Activated CD8-positive, alpha-beta memory T cell treated with anti-CD3 and anti-CD28 coated beads, Interleukin-2, amount 50 U/mL, for 48 hours (primary cell): ENCODE results near the gene COL27A1.

ENCODE experiments used
- DNase-seq: peaks from one replicate; pipeline ENCODE4 v3.0.0-alpha.2; 2020

The COL27A1 gene

DNA sequence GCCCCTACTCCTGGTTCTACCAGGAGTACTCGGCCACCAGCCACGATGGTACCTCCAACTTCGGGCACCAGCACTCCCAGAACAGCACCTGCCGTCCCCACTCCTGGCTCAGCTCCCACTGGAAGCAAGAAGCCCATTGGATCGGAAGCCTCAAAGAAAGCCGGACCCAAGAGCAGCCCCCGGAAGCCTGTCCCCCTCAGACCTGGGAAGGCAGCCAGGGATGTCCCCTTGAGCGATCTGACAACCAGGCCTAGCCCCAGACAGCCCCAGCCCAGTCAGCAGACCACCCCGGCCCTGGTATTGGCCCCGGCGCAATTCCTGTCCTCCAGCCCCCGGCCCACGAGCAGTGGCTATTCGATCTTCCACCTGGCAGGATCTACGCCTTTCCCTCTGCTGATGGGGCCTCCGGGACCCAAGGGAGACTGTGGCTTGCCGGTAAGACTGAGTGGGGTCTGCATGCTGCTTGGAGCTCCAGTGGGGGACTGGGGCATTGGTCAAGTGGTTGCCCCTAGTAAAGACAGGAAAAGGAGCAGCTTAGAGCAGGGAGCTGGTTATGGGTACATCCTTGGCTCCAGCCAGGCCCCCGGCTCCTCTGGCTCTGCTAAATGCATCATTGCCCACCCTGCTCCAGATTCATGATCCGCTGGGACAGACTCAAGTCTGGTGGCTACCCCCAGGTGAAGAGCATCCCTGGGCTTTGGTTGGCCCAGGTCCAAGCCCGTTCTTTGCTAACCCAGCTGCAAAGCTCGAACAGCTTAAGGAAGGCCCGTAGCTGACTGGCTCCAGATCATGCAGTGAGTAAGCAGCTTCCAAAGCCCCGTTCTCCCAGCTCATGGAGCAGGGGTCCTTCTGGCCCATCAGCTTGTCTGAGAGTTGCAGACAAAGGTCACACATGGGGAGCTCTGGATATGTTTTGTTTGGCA is 14.0 kb downstream of the COL27A1 start:
- DNase-seq = no peak

DNA sequence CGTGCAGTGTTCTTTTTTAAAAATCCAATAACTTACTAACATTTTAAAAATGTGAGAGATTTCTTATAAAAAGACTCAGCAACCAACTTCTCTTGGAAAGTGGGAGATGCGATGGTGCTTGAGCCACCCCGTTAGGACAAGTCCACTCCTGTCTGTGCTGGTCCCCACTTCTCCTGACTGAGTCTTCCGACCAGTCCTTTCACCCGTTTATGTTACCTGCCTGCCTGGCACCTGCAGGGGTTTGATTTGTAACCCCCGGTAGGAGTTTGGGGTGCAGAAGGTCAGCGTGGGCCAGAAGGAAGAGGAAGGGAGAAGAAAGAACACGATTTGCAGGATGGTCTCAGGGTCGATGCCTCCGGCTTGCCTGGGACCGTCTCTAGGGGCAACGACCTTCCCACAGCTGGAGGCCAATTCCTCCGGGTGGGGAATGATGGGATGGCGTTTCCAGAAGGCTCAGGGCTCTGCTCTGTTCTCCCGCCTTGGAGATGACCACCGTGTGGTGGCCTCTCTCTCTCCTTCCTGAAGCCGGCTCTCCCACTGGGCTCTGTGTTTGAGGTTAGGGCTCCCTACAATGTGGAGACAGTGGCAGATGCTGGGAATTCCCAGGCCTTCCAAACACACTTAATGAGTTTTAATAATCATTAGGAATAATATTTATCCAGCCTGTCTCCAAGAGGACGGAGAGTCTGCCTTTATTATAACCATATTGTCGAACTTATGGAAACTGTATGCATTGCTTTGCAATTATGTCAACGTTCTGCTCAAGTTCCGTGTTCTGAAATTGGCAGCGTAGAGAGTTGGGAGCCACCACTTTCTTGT is 14.8 kb downstream of the COL27A1 start:
- no peak for DNase-seq

DNA sequence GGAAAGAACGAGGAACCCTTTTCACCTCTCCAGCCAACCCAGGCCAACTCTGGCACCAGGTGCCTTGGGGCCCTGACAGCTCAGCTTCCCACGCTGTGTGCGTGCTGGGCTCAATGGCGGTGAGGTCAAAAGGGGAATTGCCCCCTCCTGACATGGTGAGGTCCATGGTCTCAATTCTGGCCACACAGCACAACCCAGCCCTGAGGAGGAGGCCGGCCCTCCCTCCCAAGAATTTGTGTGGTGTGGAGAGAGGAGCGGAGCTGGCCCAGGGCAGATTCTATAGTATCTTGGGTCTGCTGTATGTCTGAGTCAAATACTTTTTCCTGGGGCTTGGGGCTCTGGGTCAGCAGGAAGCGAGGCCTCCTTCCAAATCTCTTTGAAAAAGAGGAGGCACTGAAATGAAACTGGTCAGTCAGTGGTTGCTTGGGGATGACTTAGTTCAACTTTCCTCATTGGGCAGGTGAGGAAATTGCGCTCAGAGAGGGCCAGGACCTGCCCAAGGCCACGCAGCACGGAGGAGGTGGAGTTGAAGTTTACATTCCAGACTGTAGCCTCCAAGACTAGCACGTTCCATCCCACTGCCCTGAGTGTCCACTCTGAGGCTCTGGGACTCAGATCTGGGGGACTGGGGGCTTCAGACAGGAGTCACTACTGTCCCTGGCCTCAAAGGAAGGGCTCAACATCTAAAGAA is 15.6 kb downstream of the COL27A1 start:
- no peak for DNase-seq

DNA sequence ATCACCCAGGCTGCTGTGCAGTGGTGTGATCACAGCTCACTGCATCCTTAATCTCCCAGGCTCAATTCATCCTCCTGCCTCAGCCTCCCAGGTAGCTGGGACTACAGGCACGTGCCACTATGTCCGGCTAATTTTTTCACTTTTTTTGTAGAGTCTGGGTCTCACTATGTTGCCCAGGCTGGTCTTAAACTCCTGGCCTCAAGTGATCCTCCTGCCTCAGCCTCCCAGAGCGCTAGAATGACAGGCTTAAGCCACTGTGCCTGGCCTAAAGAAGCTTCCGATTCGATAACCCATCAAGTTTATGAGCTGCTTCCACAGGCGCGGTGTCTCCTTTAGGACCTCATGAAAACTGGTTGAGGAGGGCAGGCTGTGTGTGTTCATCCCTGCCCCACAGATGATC is 16.2 kb downstream of the COL27A1 start:
- DNase-seq = no peak

DNA sequence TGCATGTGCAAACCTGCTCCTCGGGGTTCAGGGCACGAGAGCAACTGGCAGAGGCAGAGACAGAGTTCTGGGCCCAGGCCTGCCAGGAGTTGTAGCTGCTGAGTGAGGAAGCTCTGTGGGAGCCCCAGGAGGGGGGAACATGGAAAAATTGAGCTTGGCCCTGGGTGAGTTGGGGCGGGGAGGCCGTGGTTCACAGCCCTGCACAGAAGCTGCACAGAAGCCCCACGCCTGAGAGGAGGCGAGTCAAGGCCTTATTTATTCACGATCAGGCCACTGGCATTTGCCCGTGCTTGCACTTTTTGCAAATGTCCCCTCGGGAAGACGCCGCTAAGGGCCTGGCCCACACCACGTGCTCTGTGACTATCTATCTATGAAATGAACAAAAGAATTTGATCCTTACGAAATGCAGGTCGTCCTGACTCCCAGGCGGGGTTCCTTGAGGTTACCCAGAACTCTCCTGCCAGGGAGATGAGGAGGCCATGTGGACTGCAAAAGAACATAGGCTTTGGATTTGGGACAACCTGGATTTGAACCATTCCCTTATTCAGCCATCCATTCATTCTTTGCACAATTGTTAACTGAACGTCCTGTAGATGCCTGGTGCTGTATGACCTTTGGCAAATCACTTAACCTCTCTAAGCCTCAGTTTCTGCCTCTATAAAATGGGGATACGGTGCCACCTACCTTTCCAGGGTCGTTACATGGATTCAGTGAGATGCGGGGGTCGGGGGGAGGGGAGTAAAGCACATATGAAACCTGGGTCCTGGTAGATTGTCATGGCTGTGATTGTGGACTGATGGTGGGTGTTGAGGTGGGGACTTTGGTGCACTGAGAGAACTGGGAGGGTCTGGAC is 17.9 kb downstream of the COL27A1 start:
- no peak for DNase-seq

DNA sequence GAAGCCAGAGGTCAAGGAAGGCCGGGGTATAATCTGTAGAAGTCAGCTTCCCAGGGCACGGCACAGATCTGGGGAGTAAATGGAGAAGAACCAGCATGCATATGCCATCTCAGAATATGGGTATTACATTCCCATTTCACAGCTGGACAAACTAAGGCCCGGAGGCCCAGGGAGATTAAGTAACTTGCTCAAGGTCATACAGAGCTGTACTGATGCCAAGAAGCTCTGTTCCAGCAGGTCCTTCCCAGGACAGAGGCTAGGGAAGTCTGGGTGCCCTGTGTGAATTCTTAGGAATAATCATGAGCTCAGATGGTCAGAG is 19.2 kb downstream of the COL27A1 start:
- DNase-seq = no peak

DNA sequence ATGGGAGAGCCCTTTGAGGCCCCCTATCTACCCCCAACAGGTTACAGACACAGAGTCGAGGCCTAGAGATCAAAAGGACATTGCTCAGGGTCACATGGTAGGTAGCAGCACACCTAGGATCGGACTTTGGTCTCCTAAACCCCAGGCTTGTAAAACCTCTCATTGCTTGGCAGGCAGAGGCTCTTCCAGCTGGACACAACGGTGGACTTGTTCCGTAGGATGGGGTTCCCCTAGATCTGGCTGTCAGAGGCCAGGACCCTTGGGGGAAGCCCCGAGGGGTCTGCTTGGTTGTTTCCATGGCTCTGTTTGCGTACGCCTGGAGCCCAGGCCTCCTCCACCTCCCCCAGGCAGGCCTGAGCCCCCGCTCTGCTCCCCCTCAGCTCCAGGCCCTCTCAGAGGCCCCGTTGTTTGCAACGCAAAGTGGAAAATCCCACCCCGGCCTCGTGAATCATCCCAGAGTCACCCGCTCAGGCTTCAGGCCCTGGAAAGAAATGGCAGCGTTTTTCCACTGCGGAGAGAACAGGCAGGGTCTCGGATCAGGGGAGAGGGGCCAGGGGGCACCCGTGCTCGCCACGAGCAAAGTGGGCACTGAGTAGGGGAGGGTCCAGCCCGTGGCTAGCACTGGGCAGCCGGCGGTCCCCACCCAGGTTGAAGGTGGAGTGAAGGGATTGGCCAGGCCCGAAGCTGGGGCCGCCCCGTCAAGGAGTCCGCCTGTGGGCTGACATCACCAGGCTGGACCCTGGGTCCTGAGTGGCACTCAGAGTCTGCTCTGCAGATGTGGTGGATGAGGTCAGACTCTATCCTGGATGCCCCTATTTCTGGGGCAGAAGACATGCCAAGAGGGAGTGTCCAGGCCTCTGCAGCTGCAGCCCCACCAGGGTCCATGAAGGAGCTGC is 19.8 kb downstream of the COL27A1 start:
- DNase-seq = no peak

DNA sequence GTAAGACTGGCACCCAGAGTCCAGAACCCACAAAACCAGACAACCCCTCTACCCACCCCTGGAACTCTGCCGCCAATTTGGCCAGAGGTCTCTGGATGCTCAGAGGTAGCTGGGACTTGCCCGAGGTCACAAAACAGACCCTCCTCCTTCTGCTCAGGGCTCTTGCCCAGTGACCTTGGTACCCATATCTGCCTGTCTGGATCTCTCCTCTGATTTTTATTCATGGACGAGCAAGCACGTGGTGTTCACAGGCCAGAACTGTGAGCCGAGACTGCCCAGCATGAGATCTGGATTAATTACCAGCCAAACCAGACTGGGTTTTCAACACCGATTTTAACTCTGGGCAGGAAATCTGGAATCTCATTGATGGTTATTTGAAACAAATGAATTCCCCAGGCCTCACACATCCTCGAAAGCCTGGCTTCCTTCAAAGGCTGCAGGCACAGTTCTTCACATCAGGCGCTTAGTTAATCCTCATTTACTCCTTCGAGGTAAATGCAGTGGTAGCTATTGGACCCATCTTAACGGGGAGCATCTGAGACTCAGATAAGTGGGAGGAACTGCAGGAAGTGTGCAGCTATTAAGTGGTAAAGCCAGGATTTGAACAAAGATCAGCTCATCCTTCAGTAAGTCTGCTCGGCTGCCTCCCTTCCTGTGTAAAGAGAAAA is 21.4 kb downstream of the COL27A1 start:
- DNase-seq = no peak

DNA sequence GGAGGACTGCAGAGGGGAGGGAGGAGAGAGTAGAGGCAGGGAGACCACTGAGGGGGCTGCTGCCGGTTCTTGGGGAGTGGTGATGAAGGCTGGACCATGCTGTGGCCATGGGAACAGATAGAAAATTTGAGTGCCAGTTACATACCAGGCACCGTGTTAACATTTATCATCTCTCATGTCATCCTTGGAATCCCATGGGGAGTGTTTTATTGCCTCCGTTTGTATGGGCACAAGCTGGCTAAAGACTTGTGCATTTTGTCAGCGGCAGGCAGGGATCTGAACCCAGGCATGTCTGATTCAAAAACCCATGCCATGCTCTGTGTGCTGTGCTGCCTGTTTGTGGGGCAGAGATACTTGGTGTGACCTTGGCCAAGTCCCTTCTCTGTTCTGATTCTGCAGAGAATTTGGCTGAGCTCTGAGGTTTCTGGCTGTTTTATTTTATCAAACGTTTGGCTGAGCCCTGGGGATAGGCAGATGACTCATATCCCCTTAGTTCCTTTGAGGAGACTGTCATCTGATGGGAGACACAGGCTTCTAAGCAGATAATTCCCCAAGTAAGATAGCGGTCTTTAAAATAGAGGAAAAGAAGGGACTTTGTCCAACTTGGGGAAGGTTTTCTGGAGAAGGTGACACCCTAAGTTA is 22.2 kb downstream of the COL27A1 start:
- DNase-seq = no peak

DNA sequence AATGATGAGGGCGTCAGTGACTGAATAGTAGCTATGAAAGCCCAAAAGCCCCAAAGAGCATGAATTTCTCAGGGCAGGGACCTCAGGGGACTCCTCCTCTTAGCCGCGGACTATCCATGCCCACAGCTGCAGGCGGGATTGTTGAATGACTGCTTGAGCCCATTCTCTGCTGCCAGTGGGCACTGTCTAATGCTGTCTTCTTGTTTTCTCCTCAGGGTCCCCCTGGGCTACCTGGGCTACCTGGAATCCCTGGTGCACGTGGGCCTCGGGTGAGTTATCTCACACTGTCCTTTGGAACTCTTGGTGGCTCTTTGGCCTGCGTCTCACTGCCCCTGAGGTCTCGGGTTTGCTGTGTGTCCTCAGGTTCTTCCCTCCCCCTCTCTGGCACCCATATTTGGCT is 22.7 kb downstream of the COL27A1 start:
- DNase-seq = no peak

DNA sequence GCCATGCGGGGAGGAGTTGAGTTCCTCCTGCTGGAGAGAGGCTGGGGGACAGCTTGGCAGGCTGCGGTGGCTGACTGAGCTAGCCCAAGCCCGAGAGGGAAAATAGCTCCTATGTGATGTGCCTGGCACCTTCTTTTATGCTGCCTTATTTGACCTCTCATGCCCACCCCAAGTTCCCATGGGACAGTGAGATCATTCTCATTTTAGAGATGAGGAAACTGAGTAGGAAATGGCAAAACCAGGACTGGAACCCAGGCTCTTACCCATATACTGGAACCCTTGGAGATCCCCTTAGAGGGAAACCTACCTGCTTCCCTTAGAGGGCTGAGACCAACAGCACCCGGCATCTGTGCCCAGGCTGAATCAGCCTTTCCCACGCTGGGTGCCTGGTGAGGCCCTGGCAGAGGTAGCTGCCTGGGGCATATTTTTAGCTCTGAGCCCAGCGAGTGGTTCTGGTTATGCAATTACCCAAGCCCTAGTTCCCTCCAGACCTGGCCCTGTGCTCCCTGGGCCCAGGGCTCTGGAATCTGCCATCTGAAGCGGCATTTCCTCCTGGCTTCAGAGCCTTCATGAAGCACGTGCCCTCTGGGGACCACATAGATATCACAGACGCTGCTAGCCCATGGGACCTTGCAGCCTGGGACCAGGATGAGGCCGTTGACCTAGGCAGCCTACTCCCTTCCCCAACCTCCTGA is 23.6 kb downstream of the COL27A1 start:
- no peak for DNase-seq

DNA sequence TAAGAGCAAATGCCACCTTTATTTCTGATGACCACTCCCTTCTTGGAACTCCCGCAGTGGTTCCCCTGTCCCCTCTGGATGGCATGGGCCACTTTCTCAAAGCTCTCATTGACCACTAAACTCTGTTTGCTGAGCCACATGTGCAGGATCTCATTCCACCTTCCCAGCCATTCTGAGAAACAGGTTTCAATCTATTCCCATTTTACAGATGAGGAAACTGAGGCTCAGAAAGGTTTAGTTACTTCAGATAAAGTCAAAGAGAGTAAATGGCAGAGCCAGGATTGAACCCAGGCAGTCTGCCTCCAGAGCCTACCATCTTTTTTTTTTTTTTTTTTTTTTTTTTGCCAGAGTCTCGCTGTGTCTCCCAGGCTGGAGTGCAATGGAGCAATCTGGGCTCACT is 24.2 kb downstream of the COL27A1 start:
- DNase-seq = no peak

DNA sequence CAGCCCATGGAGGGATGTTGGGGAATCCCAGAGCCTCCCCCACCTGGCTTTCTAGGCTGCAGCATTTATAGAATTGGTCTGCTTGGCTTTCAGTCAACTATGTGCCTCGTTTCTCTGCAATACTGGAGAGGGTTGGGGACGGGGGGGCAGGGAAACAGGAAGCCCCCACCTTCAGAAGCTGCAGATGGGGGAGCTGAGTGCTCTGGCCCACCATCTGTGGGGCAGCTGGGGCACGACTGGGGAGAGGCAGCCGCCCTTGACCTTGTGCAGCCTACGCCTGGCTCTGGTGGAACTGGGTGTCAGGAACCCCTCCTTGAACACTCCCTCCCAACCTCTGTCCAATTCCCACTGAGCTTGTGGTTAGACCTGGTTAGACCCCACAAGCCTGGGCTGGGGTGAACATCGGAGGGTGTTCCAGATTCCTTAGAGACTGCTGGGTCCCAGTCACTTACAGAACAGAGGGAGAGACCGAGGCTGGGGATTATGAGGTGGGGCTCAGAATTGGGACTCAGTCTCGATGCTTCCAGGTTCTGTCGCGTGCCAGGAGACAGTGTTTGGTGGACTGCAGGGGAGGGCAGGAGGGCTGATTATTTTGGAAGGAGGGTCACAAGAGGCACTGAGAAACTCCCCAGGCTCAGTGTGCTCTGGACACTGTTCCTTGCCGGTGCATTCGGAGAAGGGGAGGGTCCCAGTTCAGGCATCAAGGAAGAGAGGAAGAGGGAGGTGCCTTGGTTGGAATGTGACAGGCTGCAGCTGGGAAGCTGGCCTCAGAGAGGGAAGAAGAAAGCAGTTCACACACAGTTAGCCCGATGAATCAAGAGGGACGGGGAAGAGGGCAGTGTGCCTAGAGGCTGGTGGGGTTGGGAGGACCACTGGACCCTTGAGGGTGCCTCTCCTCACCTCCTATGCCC is 25.6 kb downstream of the COL27A1 start:
- DNase-seq = no peak

DNA sequence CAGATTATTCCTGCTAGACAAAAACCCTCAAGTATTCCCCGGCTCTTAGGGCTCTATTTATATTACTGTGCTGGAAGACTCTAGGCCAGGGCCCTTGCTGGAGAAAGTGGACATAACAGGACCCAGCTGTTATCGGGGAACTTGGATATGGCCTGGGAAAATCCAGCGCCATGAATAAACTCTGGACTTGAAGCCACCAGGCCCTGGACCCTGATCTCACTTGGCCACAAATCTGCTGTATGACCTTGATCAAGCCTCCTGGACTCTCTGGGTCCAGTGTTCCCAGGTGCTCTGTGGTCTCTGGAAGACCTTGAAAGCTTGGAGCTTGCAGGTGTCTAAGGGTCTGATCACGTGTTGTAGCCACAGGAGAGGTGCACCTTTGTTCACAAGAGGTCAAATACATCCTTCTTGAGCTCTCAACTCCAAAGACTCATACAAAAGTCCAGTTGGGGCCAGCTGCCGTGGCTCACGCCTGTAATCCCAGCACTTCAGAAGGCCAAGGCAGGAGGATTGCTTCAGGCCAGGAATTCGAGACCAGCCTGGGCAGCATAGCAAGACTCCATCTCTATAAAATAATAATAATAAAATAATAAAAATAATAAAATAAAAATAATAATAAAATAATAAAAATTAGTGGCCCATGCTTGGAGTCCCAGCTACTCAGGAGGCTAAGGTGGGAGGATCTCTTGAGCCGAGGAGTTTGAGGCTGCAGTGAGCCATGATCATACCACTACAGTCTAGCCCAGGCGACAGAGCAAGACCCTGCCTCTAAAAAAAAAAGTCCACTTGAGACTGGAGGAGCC is 26.5 kb downstream of the COL27A1 start:
- DNase-seq = no peak

DNA sequence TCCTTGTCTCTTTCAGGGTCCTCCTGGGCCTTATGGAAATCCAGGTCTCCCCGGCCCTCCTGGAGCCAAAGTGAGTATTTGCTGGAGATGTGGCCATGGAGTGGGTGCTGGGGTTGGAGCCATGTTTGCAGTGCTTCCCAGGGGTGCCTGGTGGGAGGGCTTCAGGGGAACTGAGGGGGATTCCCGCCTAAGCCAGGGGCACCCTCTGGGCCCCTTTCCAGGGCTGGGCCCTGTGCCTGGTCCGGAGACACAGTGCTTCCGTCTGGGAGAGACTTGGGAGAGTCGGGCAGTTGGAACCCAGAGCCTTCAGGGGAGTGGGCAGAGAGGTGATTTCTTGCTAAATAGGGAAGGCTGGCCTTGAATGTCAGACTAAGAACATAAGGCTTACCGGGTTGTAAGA is 27.7 kb downstream of the COL27A1 start:
- DNase-seq = no peak

DNA sequence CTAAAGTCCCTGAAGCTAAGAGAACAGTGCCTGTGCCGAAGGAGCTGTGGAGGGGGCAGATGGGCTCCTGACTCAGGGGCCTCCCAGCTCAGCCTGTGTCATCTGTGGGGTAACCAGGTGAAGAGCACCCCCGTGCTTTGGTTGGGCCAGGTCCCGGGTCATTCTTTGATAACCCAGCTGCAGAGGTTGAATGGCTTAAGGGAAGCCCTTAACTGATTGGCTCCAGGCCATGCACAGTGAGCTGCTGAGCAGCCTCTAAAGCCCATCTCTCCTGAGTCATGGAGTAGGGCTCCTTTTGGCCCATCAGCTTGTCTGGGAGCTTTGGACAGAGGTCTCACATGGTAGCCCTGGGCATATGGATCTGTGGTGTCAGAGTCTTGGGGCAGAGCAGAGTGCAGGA is 28.7 kb downstream of the COL27A1 start:
- DNase-seq = no peak

DNA sequence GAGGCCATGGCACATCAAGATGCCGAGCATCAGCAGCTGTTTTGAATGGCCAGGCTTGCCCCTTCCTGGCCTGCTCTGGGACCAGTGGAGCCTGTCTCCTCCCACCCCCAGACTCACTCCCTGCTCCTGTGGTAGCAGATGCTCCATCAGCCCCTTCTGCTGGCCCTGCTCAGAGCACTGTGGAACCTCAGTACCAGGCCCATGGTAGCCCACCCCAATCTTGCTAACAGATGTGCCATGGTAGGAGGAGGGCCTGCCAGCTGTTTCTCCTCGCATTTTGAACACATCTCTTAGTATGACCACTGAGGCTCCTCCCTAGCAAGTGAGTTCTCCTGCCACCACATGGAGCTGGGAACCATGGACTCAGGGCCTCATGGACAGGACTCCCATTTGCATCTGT is 29.5 kb downstream of the COL27A1 start:
- no peak for DNase-seq
